DOHH2 (cell line): ENCODE results near the gene SLC5A4.

Experiments used
- H3F3A ChIP-seq: fragments of 200-600 bp; sonication (generic), shearing (Covaris generic); 2 replicates; pipeline ENCODE4 v1.6.0; 2016; ENCODE audit warnings: antibody characterized with exemption, mild to moderate bottlenecking; ENCODE audit not compliant: control insufficient read depth, insufficient read depth
- H3K27ac ChIP-seq: fragments of 200-600 bp; sonication (generic); 2 replicates; pipeline ENCODE4 v1.5.1; 2014; ENCODE audit warnings: low read depth, mild to moderate bottlenecking, low read length, moderate library complexity
- H3K27me3 ChIP-seq: fragments of 200-600 bp; sonication (generic); 2 replicates; pipeline ENCODE4 v1.6.1; 2014; ENCODE audit warnings: mild to moderate bottlenecking, low read length, mixed read lengths; ENCODE audit not compliant: control insufficient read depth
- H3K36me3 ChIP-seq: fragments of 200-600 bp; sonication (generic); 2 replicates; pipeline ENCODE4 v1.6.1; 2014; ENCODE audit warnings: mild to moderate bottlenecking, low read length, moderate library complexity, mixed read lengths; ENCODE audit not compliant: control insufficient read depth
- H3K4me1 ChIP-seq: fragments of 200-600 bp; sonication (generic); 2 replicates; pipeline ENCODE4 v1.6.1; 2014; ENCODE audit warnings: mild to moderate bottlenecking, low read length, mixed read lengths; ENCODE audit not compliant: control insufficient read depth
- H3K4me2 ChIP-seq: fragments of 200-600 bp; sonication (generic); 2 replicates; pipeline ENCODE4 v1.6.0; 2014; ENCODE audit warnings: mild to moderate bottlenecking, low read length, moderate library complexity
- H3K4me3 ChIP-seq: fragments of 200-600 bp; sonication (generic); 2 replicates; pipeline ENCODE4 v1.5.1; 2014; ENCODE audit warnings: mild to moderate bottlenecking, low read length, mixed read lengths
- H3K79me2 ChIP-seq: fragments of 200-600 bp; sonication (generic); 2 replicates; pipeline ENCODE4 v1.6.1; 2014; ENCODE audit warnings: mild to moderate bottlenecking, low read length, mixed read lengths; ENCODE audit not compliant: control insufficient read depth
- H3K9me2 ChIP-seq: fragments of 200-600 bp; sonication (generic); replicated peaks from 2 replicates; pipeline ENCODE4 v1.6.1; 2014; ENCODE audit warnings: mild to moderate bottlenecking, low read length, mixed read lengths; ENCODE audit not compliant: control insufficient read depth
- H3K9me3 ChIP-seq: fragments of 200-600 bp; sonication (generic); 2 replicates; pipeline ENCODE4 v1.6.1; 2014; ENCODE audit warnings: antibody characterized with exemption, low read length, mixed read lengths; ENCODE audit not compliant: control insufficient read depth, insufficient read depth
- H4K20me1 ChIP-seq: fragments of 200-600 bp; sonication (generic); 2 replicates; pipeline ENCODE4 v1.6.0; 2014; ENCODE audit warnings: low read depth, mild to moderate bottlenecking, antibody characterized with exemption, low read length, moderate library complexity; ENCODE audit not compliant: control insufficient read depth, insufficient read depth
- CTCF ChIP-seq: fragments of 200-600 bp; sonication (generic); IDR thresholded peaks from one replicate; pipeline ENCODE4 v1.5.1; 2014; ENCODE audit warnings: antibody characterized with exemption, mild to moderate bottlenecking, low read depth, low read length; ENCODE audit not compliant: poor library complexity, severe bottlenecking
- EZH2phosphoT487 ChIP-seq: fragments of 200-600 bp; sonication (generic); IDR thresholded peaks from 2 replicates; pipeline ENCODE4 v1.6.1; 2017; ENCODE audit warnings: borderline replicate concordance, mild to moderate bottlenecking, antibody characterized with exemption, low read length, moderate library complexity, mixed read lengths

SLC5A4 gene

GRCh38 chr22:32232191-32232830 lies 22.8 kb downstream of the SLC5A4 start:
- TF ChIP-seq EZH2phosphoT487 = no peak
- TF ChIP-seq CTCF = no peak
- no peak overlapping the region for H3K4me3 ChIP-seq
- no peak overlapping the region for H3K27ac ChIP-seq
- no peaks in the 10 kb centered on the region for H3F3A ChIP-seq
- H4K20me1 ChIP-seq = no peaks in the 10 kb centered on the region
- no peaks in the 10 kb centered on the region for H3K36me3 ChIP-seq
- H3K9me2 ChIP-seq = no peaks in the 10 kb centered on the region
- no peaks in the 10 kb centered on the region for H3K79me2 ChIP-seq
- no peaks in the 10 kb centered on the region for H3K9me3 ChIP-seq
- H3K4me2 ChIP-seq = no peak overlapping the region
- H3K27me3 ChIP-seq = peaks cover 5% of the 10 kb centered on the region
- no peaks in the 10 kb centered on the region for H3K4me1 ChIP-seq

- H3K9me2 ChIP-seq = no peaks in the 10 kb centered on the region
- H3K36me3 ChIP-seq = no peaks in the 10 kb centered on the region
- H3F3A ChIP-seq = no peaks in the 10 kb centered on the region
- H3K79me2 ChIP-seq = no peaks in the 10 kb centered on the region
- peaks cover 18% of the 10 kb centered on the region for H3K27me3 ChIP-seq
- no peak overlapping the region for H3K4me3 ChIP-seq
- TF ChIP-seq EZH2phosphoT487 (no peak), CTCF (no peak)
- H3K4me1 ChIP-seq = no peaks in the 10 kb centered on the region
- H3K27ac ChIP-seq = no peak overlapping the region
- H3K4me2 ChIP-seq = no peak overlapping the region
- H3K9me3 ChIP-seq = no peaks in the 10 kb centered on the region
- H4K20me1 ChIP-seq = no peaks in the 10 kb centered on the region
Observed at GRCh38 chr22:32226326-32227104, 28.6 kb downstream of the SLC5A4 start.

GRCh38 chr22:32222991-32223390 lies 32.2 kb downstream of the SLC5A4 start:
- no peak overlapping the region for H3K27ac ChIP-seq
- no peak overlapping the region for H3K4me2 ChIP-seq
- H3F3A ChIP-seq = no peaks in the 10 kb centered on the region
- H3K9me2 ChIP-seq = no peaks in the 10 kb centered on the region
- peaks cover 22% of the 10 kb centered on the region for H3K27me3 ChIP-seq
- no peak for TF ChIP-seq EZH2phosphoT487
- TF ChIP-seq CTCF = no peak
- H3K36me3 ChIP-seq = no peaks in the 10 kb centered on the region
- H3K9me3 ChIP-seq = no peaks in the 10 kb centered on the region
- H4K20me1 ChIP-seq = no peaks in the 10 kb centered on the region
- H3K4me3 ChIP-seq = no peak overlapping the region
- H3K79me2 ChIP-seq = no peaks in the 10 kb centered on the region
- H3K4me1 ChIP-seq = no peaks in the 10 kb centered on the region
